ENCODE data around the gene OR5AU1. TPM values are rescaled to one million over a fixed set of nuclear protein-coding genes. Genes with fewer than 3 reads are reported as not detected.

OR5AU1 gene
- total and polyA plus RNA-seq, 2 of the 13 experiments (the other 11 are each of a cell fraction or from before 2014, with no cell fraction given): not detected

GRCh38 chr14:21171128-21171527 lies 15.3 kb upstream of the OR5AU1 start:
- H3K79me2 ChIP-seq (ENCODE audit: insufficient read depth, low read length): no peaks in the 10 kb centered on the region
- H3K36me3 ChIP-seq (replicated peaks in 1 of 2; ENCODE audit: control insufficient read depth in 1 of 2, insufficient read depth in 2 of 2, low read length in 2 of 2): no peaks in the 10 kb centered on the region
- H3K9me3 ChIP-seq (ENCODE audit: low read length): no peaks in the 10 kb centered on the region
- DNase-seq (ENCODE audit: low spot score): no peak
- intact Hi-C loops (cut with micrococcal nuclease; ENCODE audit: unreplicated experiment) (no loop called here), in situ Hi-C loops (cut with HindIII; ENCODE audit: extremely low pct_ligation_motif_present, low pct_unique_long_range_greater_than_20kb) (no loop called here)
- H3K27me3 ChIP-seq (ENCODE audit: control insufficient read depth in 1 of 2, insufficient read depth in 2 of 2, low read length in 2 of 2): peaks cover 1 to 22% of the 10 kb centered on the region in 2 experiments; a peak in 3 of 5 replicates
- no peaks in the 10 kb centered on the region for H4K20me1 ChIP-seq (ENCODE audit: insufficient read depth, low read length)
- POLR2A ChIA-PET: no interaction called here
- H3K9ac ChIP-seq (ENCODE audit: insufficient read depth, low read depth, low read length): no peak overlapping the region
- no peak for FAIRE-seq
- CTCF ChIA-PET (ENCODE audit: low intra/inter-chr PET ratio, low total read pairs): no interaction called here
- peaks cover 11% of the 10 kb centered on the region; the same call in 1 of the 2 replicates for H3K4me1 ChIP-seq (ENCODE audit: insufficient read depth, low read length)
- no peak overlapping the region for H3K27ac ChIP-seq (ENCODE audit: extremely low read length, insufficient read depth, low read length)
- ATAC-seq: no peak
- H2AFZ ChIP-seq (ENCODE audit: low read length): no peak overlapping the region
- BruUV-seq (replicated peaks): no TSS peak
- 18% methylated on average over 2 of the region's 2 CpGs for WGBS (ENCODE audit: low lambda C conversion rate)
- no peak overlapping the region for H3K4me3 ChIP-seq (replicated peaks in 1 of 3; ENCODE audit: insufficient read depth in 1 of 3, low read depth in 2 of 3, low read length in 3 of 3)
- H3K4me2 ChIP-seq (ENCODE audit: low read depth, low read length): no peak overlapping the region
- TF ChIP-seq ZNF800 (CRISPR knock-in tag; IDR thresholded peaks at IDR 0.05) (no peak), SP140L (CRISPR knock-in tag; IDR thresholded peaks at IDR 0.05; ENCODE audit: borderline replicate concordance) (no peak), FOSL2 (CRISPR knock-in tag; IDR thresholded peaks at IDR 0.05) (peak; percentile 79), ZNF160 (CRISPR knock-in tag; IDR thresholded peaks at IDR 0.05) (peak; percentile 95), TFDP2 (CRISPR knock-in tag; IDR thresholded peaks at IDR 0.05) (no peak), ZBTB37 (CRISPR knock-in tag; IDR thresholded peaks at IDR 0.05) (no peak), SSRP1 (CRISPR knock-in tag; IDR thresholded peaks at IDR 0.05) (no peak), ZNF318 (CRISPR knock-in tag; IDR thresholded peaks at IDR 0.05) (no peak), CBX5 (CRISPR knock-in tag; IDR thresholded peaks at IDR 0.05; ENCODE audit: borderline replicate concordance) (no peak), ZBTB26 (CRISPR knock-in tag; IDR thresholded peaks at IDR 0.05; ENCODE audit: borderline replicate concordance) (no peak)
